Anterior cingulate cortex (tissue), 58 donors: Measurements from ENCODE around the gene RALGDS.

ENCODE experiments used
- DNase-seq, 58 donors: peaks; one replicate each; lab custom pipeline; 2025; lab: John Stamatoyannopoulos, UW

RALGDS gene

DNA sequence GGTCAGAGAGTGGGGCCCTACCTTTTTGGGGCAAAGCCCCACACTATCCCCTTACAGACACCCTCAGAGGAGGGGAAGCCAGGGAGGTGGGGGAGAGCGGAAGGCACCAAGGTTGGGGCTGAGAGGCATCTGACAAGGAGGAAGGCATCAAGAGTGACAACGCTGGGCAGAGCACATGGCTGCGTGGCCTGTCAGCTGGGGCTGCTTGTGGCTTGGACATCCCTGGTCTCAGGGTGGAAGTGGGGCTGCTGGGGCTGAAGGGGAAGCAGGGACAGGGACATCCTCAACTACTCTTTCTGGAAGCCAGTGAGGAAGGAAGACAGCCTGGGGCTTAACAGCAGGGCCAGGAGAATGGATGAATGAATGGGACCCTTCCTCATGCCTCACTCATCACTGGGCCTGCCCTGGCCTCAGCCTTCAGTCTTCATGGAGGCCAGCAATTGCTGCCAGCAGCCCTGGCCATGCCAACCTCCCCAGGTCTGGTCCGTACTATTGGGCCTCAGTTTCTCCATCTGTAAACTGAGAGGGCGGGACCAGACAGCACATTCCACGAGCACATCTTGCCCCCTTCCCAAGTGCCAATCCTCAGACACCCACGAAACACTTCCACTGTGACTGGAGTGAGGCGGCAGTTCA, 993 bp upstream of the RALGDS start:
- DNase-seq, result peak in 16 of 58 donors; percentile 25 to 69 (median 52)

DNA sequence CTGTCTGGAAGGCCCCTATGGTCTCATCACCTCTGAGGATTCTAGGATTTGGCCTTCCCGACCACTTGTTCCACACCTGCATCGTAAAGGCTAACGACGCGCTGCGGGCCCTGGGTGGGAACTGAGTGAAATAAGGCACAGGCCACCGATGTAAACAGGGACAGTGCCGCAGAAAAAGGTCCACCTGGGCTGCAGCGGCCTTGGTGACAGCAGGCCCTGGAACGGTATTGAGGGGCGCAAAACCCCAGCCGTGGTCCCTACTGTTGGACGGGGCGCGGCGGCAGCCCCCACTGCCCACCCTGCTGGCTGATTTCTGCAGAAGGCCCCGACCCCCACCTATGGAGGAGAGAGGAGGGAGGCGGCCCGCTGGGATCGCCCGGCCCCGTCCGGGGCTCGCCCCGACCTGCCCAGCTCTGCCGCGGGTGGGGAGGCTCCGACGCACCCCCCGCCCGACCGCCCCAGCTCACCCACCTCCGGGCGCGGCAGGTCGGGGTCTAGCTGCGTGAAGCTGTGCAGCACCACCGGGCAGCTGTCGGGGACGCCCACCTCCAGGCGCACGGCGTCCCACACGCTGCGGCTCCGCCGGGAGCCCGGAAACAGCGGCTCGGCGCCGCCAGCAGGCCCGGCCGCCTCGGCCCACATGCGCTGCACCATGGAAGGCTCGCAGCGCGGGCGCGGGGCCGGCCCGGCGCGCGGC, 391 bp downstream of the RALGDS start:
- DNase-seq, result peak in 7 of 58 donors; percentile 50 to 79 (median 63)

DNA sequence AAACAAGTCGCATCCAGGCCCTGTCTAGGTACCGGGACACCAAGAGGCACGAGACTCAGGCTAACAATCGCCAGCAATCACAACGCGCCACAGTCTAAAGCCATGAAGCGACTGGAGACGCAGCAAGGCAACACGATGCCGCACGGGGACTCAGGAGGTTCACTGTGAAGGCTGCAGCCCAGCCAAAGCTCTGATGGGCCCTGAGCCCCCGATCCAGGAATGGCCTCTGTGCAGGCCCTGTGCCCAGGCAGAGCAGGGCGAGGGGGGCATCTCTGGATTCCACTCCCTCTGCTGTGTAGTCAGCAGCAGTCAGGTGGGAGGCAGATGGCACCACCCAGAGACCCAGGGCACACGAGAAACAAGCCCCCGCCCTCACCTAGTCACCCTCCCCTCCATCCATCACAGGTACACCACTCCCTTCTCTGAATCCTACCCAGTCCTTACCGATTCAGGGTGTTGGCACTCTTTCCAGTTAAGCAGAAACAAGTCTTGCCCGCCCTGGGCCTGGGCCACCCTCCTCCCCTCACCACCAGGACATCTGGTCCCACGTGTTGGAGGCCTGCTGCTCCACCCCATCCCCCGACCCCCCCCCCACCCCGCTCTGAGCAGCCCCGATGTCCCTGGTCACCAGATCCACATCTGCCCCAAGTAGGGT, 1.1 kb downstream of the RALGDS start:
- DNase-seq, result peak in 26 of 58 donors; percentile 27 to 75 (median 55)

DNA sequence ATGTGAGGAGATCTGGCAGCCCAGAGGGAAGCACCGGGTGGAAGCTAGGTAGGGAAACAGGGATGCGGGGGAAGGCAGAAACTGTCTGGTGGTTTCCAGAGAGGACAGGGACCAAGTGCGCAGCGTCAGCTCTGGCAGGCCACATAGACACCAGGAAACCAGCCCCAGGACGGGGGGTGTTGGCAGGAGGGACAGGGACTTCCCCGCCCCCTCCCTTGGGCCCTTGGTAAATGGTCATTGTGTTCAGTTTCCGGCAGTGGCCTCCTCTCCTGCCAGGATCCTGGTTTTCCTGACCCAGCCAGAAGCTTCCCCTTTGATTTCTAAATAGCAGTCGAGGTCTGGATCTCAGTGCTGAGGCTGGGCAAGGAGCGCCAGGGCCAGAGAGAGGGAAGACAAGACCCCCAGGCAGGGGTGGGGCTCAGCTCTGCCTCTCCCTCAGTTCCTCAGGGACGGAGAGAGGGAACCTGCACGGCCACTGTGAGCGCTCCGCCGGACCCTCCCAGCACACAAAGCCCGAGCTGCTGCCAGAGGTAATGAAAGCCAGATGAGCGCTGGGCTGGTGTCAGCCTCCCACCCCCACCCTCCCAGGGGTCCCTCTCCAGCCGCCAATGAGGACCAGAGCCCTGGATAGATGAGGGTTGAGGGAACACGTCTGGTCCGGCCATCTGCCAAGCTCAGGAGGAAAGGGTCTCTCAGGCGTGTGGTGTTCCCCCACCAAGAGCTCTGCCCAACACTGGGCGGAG, 1.8 kb downstream of the RALGDS start:
- DNase-seq, result peak in 52 of 58 donors; percentile 36 to 92 (median 70)

DNA sequence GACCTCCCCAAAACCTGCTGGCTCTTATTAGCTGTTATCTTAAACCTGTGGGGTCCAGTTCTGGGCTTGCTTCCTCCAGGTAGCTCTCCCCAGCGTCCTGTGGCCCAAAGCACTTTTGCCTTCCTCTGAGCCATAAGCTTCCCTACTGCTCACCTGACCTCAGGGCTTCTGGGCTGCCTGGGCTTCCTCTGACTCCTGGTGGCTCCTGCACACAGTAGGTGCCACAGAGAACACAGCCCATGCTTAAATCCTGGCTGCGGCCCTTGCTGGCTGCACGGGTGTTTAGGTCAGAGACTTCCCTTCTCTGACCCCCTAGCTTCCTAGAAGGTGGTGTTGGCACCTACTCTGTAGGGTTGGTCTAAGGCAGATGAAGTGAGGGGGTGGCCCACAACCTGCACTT, 2.5 kb downstream of the RALGDS start:
- DNase-seq, result no peak

DNA sequence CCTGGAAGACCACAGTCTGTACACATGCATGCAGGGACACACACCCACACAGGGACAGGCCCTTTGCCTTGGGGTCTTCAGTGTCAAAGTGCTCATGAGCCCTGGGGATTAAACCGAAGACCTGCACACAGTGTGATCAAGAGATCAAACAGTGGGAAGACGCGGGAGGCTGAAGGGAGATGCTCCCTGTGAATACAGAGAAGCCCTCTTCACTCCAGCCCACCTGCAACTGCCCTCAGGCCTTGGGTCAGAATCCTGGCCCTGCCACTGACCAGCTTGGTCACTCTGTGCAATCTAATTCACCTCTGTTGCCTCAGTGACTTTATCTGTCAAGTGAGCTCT, 2.9 kb downstream of the RALGDS start:
- no peak for DNase-seq

DNA sequence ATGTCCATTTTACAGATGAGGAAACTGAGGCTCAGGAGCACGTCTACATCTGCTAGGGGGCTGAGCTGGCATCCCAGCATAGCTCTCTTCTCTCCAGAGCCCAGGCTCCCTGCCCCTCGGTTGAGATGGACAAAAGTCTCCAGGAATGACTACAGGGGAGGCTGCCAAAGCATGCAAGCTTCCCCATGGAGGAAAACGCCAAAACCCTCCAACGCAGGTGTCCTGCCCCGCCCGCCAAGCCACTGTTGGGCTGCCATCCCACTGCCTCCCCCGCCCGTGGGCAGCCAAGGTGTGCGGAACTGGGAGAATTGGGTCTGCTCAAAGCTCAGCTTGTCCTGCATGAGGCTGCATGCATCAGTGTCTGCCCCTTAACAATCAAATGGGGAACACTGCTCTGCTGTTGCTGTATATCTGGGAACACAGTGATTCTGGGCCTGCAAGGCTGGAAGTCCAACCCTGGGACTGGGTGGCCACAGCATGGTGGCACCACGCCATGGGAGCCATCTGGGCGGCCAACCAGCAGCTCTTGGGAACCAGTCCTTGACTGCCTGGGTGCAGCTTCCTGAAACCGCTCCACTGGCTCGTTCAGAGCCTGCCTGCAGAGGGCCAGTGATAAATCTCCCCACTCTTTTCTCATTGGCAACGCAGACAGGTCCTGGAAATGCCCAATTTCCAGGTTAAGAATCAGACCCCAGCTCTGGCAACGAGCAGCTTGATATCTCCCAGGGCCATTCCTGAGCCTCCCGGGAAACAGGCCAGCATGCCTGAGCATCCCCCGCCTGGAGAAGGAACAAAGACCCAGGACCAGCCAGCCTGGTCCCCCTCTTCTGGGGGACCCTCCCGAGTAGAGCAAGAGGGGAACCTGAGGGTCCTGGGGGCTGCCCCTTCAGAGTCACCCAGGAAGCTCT, 3.5 kb downstream of the RALGDS start:
- peak in 55 of 58 donors; percentile 47 to 93 (median 80) for DNase-seq

DNA sequence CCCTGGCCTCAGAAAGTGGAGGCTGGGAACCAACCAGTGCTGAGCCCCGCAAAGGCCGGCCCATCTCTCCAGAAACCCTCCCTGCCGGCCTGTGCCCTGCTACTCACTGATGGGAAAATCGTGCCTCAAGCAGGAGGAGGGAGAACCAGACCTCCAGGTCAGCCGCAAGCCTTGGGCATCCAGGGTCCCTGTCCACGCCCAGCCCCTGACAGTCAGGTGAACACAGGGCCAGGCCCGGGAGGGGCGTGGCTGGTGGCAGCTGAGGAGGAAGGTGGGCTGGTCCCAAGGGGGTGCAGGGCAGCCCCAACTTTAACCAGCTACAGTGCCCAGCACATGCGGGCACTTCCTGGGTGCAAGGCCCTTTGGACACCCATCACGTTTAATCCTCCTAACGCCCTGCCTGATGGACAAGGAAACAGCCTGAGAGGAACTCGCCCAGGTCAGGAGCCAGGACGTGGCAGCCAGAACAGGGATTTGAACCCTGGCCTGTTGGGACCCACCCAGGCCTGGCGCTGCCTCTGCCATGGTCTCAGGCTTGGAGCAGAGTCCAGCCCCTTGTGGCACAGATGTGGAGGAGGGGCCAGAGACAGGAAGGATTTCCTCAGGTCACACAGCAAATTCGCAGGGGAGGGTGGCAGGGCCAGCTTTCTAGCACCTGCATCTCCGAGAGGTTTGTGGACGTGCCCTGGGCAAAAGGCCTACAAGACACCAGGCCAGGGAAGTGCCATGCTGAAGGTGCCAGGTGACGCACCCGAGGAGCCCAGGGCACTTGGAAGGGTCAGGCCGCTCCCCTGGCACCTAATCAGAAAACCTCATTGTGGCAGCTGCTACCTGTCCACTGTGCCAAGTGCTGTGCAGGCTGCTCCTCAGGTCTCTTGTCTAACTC, 4.5 kb downstream of the RALGDS start:
- no peak for DNase-seq

DNA sequence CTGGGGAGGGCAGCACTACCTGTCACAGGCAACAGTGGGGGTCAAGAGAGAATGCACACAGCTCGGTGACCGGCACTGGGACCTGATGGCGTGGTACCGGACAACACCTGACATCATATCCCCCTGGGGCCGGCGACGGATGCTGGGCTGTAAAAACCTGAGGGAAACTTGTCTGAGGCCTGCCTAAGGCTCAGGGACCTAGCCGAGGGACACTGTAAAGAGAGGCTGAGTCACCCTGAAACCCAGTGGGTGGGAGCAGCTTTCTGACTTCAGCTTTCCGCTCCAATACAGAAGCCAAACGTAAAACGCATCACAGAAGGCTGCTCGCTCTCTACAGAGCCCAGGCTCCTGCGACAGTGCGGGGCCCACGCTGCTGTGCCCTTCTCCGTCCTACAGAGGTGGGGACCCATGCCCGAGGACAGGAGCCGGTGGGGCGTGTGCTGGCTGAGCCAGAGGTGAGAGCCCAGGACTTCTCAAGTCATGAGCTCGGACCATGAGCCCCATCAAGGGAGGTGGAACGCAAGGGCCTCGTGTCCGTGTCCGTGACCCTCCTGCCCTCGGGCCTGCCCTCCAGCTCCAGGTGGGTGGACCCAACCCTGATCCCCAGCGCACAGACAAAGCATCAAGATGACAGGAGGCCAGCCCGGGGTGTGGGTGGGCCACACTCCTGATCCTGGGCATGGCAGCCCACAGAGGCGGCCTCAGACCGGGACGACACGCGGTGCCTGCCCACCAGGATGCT, 5.3 kb downstream of the RALGDS start:
- DNase-seq, result peak in 14 of 58 donors; percentile 33 to 72 (median 48)

DNA sequence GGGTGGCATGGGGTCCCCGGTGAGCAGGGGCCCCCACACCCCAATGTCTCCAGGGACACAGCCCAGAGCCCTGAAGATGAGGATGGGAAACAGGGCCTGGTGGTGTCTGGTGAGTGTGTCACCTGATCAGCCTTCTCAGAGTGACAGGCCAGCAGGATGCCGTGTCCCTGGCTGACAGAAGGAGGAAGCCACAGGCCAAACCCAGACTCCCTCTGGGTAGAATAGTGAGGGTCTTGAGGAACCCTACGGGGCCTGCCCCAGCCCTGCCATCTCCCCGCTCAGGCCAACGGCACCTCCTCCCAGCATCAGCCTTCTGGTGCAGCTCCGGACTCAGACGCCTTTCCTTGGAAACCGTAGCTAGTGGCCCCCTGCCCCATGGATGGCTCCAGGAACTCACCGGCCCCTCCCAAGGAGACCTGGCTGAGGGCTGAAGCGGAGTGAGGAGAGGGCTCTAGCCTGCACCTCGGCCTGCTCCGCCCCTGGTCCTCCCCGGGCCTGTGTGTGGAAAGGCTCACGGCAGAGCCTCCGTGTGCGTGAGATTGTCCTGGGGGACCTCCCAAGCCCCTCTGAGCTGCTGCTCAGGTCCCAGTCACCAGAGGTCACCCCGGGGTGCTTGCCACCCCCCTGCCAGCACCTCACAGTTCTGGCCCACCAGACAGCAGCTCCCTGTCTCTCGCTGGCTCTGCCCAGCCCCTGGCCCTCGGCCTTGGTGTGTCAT, 6.0 kb downstream of the RALGDS start:
- DNase-seq, result peak in 1 of 58 donors; percentile 61

DNA sequence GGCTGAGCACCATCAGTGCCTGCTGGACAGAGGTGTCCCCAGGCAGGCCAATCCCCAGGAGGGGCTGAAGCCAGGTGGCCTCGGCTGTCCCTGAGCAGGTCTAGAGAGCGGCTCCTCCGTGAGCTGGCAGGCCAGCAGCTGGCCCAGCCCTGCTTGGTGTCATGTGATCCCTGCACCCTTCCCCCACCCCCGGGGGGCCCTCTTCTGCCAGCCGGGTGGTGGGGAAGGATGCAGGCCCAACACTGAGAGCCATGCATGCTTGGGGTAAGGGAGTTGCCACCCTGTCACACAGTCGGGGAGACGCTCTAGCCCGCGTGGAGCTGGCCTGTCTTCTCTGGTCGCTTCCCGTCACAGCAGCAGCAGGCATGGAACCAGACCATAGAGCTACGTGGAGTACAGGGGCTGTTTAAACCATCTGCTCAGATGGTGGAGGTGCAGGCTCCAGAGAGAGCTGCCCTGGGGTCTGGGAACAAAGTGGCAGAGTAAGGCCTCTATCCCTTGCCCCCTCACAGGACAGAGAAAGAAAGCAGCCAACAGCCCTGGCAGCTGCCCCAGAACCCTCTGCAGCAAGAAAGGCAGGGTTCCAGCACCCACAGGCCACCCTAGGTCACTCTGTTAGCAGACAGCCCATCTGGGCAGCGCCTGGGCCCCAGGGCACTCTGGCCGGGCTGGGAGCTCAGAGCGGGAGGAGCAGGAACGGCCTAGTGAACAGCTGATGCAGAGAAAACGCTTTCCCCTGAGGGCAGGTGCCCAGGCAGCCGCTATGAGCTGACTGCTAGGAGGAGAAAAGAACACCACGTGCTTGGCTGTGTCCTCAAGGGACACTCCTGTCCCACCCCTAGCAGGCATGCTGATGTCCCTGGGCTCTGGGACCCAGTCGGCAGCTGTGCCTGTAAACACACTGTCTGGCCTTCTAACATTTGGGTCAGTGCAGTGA, 6.8 kb downstream of the RALGDS start:
- peak in 42 of 58 donors; percentile 16 to 82 (median 56) for DNase-seq

DNA sequence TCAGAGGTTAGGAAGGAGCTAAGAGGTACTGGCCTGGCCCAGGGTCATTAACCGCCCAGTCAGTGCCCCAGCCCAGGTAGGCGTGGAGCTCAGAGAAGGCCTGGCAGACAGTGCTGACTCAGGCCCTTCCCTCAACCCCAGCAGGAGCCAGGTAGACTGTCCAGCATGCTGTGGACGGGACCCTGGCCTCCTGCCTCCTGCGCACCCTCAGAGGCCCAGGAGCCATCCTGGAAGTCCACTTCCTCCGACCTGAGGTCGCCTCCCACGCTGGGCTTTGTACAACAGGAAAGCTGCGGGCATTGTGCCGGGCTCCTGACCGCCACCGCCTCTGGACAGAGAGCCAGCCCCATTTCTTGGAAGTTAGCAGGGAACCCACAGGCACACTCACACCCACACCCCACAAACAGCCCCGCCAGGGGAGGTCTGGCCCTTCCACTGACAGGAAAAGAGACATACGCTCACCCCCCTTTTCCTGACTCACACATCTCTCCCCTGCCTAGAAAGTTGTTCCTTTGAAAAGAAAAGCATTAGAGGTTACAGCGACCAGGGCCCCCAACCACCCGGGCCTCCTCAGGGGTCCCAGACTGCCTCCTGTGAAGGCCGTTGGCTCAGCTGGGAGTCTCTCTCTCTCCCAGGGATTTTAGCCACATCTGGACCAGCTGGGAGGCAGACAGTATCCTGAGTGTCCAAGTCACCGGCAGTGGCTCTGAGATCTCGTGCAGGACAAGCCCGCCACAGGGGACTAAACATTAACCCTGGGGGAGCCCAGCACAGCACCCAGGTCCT, 7.7 kb downstream of the RALGDS start:
- DNase-seq, result peak in 11 of 58 donors; percentile 14 to 81 (median 34)

DNA sequence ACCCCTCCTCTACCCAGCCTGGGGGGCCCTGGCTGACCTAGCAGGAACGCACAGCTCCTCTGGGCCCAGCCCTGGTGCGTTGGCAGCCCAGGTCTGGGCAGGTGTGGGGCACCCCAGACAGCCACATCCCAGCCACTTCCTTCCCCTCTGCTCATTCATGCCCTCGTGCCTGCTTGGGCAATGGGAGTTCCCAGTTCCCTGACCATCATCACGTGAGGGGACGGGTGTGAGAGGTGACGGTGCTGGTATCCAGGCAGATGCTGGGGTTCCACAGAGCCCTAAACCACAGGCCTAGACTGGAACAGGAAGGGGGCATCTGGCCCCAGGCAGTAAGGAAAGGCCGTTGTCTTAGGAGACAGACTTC, 8.4 kb downstream of the RALGDS start:
- peak in 2 of 58 donors; percentile 40 to 42 for DNase-seq

DNA sequence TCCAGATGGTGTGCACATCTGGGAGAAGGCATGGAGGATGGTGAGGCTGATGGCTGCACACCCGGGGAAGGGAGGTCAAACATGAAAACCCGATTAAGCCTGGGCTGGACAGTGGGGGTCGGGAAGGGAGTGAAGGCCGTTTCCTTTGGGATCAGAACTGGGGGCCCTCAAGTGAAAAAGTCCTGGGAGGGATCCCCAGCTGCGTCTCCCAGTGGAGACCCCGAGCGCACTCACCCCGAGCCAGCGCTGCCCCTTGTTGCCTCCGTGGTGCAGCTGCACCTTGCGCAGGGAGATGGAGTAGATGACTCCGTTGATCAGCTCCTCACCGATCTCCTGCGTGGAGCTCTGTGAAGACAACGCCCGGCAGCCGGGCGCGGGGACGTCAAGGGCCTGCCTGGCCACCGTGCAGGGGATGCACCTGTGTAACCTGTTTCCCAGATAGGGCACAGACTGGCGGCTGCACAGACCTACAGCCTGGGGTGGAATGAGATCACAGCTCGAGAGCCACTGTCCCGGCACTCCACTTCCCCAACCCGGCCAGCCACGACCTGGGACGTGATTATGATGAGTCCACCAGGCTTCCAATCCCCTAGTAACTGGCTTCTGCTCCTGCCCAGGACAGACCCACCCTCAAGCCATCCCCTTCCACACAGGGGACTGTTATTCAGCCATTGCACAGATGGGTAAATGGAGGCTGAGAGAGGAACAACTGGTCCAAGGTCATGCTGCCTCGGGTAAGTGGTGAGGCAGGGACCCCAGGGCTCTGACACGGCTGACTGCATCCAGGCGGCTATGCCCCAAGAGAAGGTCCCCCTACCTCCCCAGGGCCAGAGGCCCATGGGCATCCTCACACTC, 9.0 kb downstream of the RALGDS start:
- no peak for DNase-seq
